WTC11 (cell line): Measurements from ENCODE around the gene GRAMD1B. TPM values are rescaled to one million over a fixed set of nuclear protein-coding genes. Genes with fewer than 3 reads are reported as not detected.
A peak's percentile ranks its signal among the peaks of the same experiment; 100 is the strongest.

ENCODE experiments used
- ATAC-seq: fragments of 200-7000 bp; cut with Tn5 transposase; 2 replicates; pipeline ENCODE4 v1.10.0; 2021; ENCODE audit warnings: mild to moderate bottlenecking, moderate library complexity
- CTCF ChIA-PET: fragments of 300-600 bp; sonication (Branson Sonifier 250); formaldehyde crosslinking; loops from one replicate; lab custom pipeline; 2021; ENCODE audit warnings: antibody characterized with exemption; lab: Charles Lee
- POLR2A ChIA-PET: fragments of 350-600 bp; sonication (Branson Sonifier 250); formaldehyde crosslinking; loops from one replicate; lab custom pipeline; 2021; ENCODE audit warnings: antibody characterized with exemption; lab: Charles Lee
- DNase-seq: peaks from one replicate; pipeline ENCODE4 v3.0.0; 2021; ENCODE audit warnings: low spot score
- H3K27ac Mint-ChIP-seq: 2 replicates; pipeline ENCODE4 v1.8.0; 2021; ENCODE audit warnings: mixed read lengths
- H3K27me3 Mint-ChIP-seq: 2 replicates; pipeline ENCODE4 v1.8.0; 2021; ENCODE audit warnings: low read depth, mild to moderate bottlenecking, moderate library complexity, mixed read lengths
- H3K36me3 Mint-ChIP-seq: 2 replicates; pipeline ENCODE4 v1.8.0; 2021; ENCODE audit warnings: mixed read lengths
- H3K4me1 Mint-ChIP-seq: 2 replicates; pipeline ENCODE4 v1.8.0; 2022; ENCODE audit warnings: mixed read lengths
- H3K4me3 Mint-ChIP-seq: 2 replicates; pipeline ENCODE4 v1.8.0; 2021; ENCODE audit warnings: mild to moderate bottlenecking, moderate library complexity, mixed read lengths
- H3K9me3 Mint-ChIP-seq: 2 replicates; pipeline ENCODE4 v1.8.0; 2021; ENCODE audit warnings: mixed read lengths
- FOXP1 ChIP-seq: sonication (generic); formaldehyde crosslinking; IDR thresholded peaks from 2 replicates; pipeline ENCODE4 v1.8.0; 2022; ENCODE audit warnings: missing genetic modification reagents, mild to moderate bottlenecking, moderate library complexity, borderline replicate concordance
- JUN ChIP-seq: sonication (generic); formaldehyde crosslinking; IDR thresholded peaks from 2 replicates; pipeline ENCODE4 v1.8.0; 2023; ENCODE audit warnings: mild to moderate bottlenecking, missing genetic modification reagents
- MXD4 ChIP-seq: fragments of 250-450 bp; sonication (Bioruptor Pico); IDR thresholded peaks from 2 replicates; pipeline ENCODE4 v1.8.0; 2021; ENCODE audit warnings: mild to moderate bottlenecking, moderate library complexity, borderline replicate concordance
- MYBL2 ChIP-seq: sonication (generic); formaldehyde crosslinking; IDR thresholded peaks from 2 replicates; pipeline ENCODE4 v1.8.1; 2023; ENCODE audit warnings: mild to moderate bottlenecking, moderate library complexity, missing genetic modification reagents
- NR1H2 ChIP-seq: sonication (generic); formaldehyde crosslinking; IDR thresholded peaks from 2 replicates; pipeline ENCODE4 v1.9.0; 2021; ENCODE audit warnings: mild to moderate bottlenecking, moderate library complexity, missing genetic modification reagents
- PRRX2 ChIP-seq: fragments of 250-450 bp; sonication (Bioruptor Pico); IDR thresholded peaks from 2 replicates; pipeline ENCODE4 v1.8.0; 2021; ENCODE audit warnings: mild to moderate bottlenecking
- SP1 ChIP-seq: sonication (generic); formaldehyde crosslinking; conservative IDR thresholded peaks from 2 replicates; pipeline ENCODE4 v1.8.1; 2022; ENCODE audit warnings: missing genetic modification reagents
- TCF7 ChIP-seq: sonication (generic); formaldehyde crosslinking; IDR thresholded peaks from 2 replicates; pipeline ENCODE4 v1.8.0; 2022; ENCODE audit warnings: mild to moderate bottlenecking, low read depth, missing genetic modification reagents, moderate library complexity
- ZNF138 ChIP-seq: sonication (generic); formaldehyde crosslinking; conservative IDR thresholded peaks from 2 replicates; pipeline ENCODE4 v1.8.1; 2022; ENCODE audit warnings: mild to moderate bottlenecking, moderate library complexity, missing genetic modification reagents
- ZNF232 ChIP-seq: sonication (generic); formaldehyde crosslinking; IDR thresholded peaks from 2 replicates; pipeline ENCODE4 v1.8.0; 2022; ENCODE audit warnings: mild to moderate bottlenecking, missing genetic modification reagents
- total RNA-seq: library from RNA; stranded (reverse); gene quantifications from 3 replicates; pipeline ENCODE4 v1.2.3, GENCODE V29; 2021
- TF ChIP-seq, protein P1 (sequence below): fragments of 250-450 bp; sonication (Bioruptor Pico); IDR thresholded peaks from 2 replicates; pipeline ENCODE4 v1.9.0; 2021; ENCODE audit warnings: mild to moderate bottlenecking, borderline replicate concordance
- TF ChIP-seq, protein P2 (sequence below): sonication (generic); formaldehyde crosslinking; IDR thresholded peaks from 2 replicates; pipeline ENCODE4 v1.8.1; 2022; ENCODE audit warnings: missing genetic modification reagents, borderline replicate concordance
- TF ChIP-seq, protein P3 (sequence below): sonication (generic); formaldehyde crosslinking; conservative IDR thresholded peaks from 2 replicates; pipeline ENCODE4 v1.8.1; 2023; ENCODE audit warnings: mild to moderate bottlenecking, low read depth, missing genetic modification reagents, moderate library complexity
- TF ChIP-seq, protein P4 (sequence below): sonication (generic); formaldehyde crosslinking; IDR thresholded peaks from 2 replicates; pipeline ENCODE4 v1.8.0; 2023; ENCODE audit warnings: missing genetic modification reagents, mild to moderate bottlenecking, borderline replicate concordance
- TF ChIP-seq, protein P5 (sequence below): sonication (generic); formaldehyde crosslinking; IDR thresholded peaks from 2 replicates; pipeline ENCODE4 v1.8.0; 2022; ENCODE audit warnings: mild to moderate bottlenecking, missing genetic modification reagents
- TF ChIP-seq, protein P6 (sequence below): sonication (generic); formaldehyde crosslinking; IDR thresholded peaks from 2 replicates; pipeline ENCODE4 v1.8.1; 2022; ENCODE audit warnings: low read depth, mild to moderate bottlenecking, moderate library complexity, missing genetic modification reagents, borderline replicate concordance
- TF ChIP-seq, protein P7 (sequence below): fragments of 250-450 bp; sonication (Bioruptor Pico); IDR thresholded peaks from 2 replicates; pipeline ENCODE4 v1.9.0; 2021; ENCODE audit warnings: mild to moderate bottlenecking

The GRAMD1B gene
- total RNA-seq, 1 experiment from 2014 or later = 31.5 TPM

DNA sequence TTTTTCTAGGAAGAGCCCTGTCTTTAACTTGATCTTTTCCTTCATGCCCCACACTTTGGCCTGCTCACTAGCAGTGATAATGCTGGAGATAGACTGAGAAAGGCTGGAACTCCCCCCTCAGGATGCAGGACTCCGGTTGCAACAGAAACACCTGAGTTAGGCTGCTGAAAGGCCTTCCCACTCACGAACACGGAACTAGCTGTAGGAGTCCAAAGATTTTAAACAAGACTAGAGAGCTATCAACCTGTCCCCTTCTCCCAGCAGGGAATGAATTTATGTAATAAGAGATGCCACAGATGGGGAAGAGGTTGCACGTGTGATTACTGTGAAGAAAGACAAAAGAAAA is 211.4 kb downstream of the GRAMD1B start (continued):
- TF ChIP-seq, protein P1, sequence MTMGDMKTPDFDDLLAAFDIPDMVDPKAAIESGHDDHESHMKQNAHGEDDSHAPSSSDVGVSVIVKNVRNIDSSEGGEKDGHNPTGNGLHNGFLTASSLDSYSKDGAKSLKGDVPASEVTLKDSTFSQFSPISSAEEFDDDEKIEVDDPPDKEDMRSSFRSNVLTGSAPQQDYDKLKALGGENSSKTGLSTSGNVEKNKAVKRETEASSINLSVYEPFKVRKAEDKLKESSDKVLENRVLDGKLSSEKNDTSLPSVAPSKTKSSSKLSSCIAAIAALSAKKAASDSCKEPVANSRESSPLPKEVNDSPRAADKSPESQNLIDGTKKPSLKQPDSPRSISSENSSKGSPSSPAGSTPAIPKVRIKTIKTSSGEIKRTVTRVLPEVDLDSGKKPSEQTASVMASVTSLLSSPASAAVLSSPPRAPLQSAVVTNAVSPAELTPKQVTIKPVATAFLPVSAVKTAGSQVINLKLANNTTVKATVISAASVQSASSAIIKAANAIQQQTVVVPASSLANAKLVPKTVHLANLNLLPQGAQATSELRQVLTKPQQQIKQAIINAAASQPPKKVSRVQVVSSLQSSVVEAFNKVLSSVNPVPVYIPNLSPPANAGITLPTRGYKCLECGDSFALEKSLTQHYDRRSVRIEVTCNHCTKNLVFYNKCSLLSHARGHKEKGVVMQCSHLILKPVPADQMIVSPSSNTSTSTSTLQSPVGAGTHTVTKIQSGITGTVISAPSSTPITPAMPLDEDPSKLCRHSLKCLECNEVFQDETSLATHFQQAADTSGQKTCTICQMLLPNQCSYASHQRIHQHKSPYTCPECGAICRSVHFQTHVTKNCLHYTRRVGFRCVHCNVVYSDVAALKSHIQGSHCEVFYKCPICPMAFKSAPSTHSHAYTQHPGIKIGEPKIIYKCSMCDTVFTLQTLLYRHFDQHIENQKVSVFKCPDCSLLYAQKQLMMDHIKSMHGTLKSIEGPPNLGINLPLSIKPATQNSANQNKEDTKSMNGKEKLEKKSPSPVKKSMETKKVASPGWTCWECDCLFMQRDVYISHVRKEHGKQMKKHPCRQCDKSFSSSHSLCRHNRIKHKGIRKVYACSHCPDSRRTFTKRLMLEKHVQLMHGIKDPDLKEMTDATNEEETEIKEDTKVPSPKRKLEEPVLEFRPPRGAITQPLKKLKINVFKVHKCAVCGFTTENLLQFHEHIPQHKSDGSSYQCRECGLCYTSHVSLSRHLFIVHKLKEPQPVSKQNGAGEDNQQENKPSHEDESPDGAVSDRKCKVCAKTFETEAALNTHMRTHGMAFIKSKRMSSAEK (CRISPR knock-in tag) = no peak
- TF ChIP-seq, protein P2, sequence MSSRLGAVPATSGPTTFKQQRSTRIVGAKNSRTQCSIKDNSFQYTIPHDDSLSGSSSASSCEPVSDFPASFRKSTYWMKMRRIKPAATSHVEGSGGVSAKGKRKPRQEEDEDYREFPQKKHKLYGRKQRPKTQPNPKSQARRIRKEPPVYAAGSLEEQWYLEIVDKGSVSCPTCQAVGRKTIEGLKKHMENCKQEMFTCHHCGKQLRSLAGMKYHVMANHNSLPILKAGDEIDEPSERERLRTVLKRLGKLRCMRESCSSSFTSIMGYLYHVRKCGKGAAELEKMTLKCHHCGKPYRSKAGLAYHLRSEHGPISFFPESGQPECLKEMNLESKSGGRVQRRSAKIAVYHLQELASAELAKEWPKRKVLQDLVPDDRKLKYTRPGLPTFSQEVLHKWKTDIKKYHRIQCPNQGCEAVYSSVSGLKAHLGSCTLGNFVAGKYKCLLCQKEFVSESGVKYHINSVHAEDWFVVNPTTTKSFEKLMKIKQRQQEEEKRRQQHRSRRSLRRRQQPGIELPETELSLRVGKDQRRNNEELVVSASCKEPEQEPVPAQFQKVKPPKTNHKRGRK (CRISPR knock-in tag) = no peak
- TF ChIP-seq PRRX2 (no peak), ZNF138 (CRISPR knock-in tag) (no peak), JUN (CRISPR knock-in tag) (no peak), ZNF232 (CRISPR knock-in tag) (no peak), TCF7 (no peak)
- TF ChIP-seq, protein P3, sequence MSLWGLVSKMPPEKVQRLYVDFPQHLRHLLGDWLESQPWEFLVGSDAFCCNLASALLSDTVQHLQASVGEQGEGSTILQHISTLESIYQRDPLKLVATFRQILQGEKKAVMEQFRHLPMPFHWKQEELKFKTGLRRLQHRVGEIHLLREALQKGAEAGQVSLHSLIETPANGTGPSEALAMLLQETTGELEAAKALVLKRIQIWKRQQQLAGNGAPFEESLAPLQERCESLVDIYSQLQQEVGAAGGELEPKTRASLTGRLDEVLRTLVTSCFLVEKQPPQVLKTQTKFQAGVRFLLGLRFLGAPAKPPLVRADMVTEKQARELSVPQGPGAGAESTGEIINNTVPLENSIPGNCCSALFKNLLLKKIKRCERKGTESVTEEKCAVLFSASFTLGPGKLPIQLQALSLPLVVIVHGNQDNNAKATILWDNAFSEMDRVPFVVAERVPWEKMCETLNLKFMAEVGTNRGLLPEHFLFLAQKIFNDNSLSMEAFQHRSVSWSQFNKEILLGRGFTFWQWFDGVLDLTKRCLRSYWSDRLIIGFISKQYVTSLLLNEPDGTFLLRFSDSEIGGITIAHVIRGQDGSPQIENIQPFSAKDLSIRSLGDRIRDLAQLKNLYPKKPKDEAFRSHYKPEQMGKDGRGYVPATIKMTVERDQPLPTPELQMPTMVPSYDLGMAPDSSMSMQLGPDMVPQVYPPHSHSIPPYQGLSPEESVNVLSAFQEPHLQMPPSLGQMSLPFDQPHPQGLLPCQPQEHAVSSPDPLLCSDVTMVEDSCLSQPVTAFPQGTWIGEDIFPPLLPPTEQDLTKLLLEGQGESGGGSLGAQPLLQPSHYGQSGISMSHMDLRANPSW (CRISPR knock-in tag) = no peak
- TF ChIP-seq, protein P4, sequence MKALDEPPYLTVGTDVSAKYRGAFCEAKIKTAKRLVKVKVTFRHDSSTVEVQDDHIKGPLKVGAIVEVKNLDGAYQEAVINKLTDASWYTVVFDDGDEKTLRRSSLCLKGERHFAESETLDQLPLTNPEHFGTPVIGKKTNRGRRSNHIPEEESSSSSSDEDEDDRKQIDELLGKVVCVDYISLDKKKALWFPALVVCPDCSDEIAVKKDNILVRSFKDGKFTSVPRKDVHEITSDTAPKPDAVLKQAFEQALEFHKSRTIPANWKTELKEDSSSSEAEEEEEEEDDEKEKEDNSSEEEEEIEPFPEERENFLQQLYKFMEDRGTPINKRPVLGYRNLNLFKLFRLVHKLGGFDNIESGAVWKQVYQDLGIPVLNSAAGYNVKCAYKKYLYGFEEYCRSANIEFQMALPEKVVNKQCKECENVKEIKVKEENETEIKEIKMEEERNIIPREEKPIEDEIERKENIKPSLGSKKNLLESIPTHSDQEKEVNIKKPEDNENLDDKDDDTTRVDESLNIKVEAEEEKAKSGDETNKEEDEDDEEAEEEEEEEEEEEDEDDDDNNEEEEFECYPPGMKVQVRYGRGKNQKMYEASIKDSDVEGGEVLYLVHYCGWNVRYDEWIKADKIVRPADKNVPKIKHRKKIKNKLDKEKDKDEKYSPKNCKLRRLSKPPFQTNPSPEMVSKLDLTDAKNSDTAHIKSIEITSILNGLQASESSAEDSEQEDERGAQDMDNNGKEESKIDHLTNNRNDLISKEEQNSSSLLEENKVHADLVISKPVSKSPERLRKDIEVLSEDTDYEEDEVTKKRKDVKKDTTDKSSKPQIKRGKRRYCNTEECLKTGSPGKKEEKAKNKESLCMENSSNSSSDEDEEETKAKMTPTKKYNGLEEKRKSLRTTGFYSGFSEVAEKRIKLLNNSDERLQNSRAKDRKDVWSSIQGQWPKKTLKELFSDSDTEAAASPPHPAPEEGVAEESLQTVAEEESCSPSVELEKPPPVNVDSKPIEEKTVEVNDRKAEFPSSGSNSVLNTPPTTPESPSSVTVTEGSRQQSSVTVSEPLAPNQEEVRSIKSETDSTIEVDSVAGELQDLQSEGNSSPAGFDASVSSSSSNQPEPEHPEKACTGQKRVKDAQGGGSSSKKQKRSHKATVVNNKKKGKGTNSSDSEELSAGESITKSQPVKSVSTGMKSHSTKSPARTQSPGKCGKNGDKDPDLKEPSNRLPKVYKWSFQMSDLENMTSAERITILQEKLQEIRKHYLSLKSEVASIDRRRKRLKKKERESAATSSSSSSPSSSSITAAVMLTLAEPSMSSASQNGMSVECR (CRISPR knock-in tag) = no peak
- TF ChIP-seq, protein P5, sequence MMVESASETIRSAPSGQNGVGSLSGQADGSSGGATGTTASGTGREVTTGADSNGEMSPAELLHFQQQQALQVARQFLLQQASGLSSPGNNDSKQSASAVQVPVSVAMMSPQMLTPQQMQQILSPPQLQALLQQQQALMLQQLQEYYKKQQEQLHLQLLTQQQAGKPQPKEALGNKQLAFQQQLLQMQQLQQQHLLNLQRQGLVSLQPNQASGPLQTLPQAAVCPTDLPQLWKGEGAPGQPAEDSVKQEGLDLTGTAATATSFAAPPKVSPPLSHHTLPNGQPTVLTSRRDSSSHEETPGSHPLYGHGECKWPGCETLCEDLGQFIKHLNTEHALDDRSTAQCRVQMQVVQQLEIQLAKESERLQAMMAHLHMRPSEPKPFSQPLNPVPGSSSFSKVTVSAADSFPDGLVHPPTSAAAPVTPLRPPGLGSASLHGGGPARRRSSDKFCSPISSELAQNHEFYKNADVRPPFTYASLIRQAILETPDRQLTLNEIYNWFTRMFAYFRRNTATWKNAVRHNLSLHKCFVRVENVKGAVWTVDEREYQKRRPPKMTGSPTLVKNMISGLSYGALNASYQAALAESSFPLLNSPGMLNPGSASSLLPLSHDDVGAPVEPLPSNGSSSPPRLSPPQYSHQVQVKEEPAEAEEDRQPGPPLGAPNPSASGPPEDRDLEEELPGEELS (CRISPR knock-in tag) = no peak
- TF ChIP-seq, all 79 proteins: peak for 0

DNA sequence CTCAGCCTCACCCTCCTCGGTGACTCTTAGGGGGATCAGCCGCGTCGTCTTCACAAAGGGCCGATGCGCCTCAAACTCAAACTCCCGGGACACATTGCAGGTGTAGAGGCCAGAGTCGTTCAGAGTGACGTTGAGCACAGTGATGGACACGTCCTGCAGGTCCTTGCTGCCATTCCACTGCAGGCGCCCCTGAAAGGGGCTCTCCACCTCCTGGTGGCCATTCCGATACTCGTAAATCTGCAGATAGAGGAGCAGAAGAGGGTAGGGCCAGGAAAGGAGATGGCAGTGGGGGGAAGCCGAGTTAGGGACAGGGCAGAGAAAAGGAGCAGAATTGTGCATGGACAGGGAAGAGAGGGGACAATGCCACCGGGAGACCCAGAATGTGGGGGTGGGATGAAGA is 212.4 kb downstream of the GRAMD1B start:
- no peak overlapping the region for H3K4me3 Mint-ChIP-seq
- TF ChIP-seq NR1H2 (no peak), MYBL2 (CRISPR knock-in tag) (no peak), MXD4 (CRISPR knock-in tag) (no peak), ZNF138 (CRISPR knock-in tag) (no peak), SP1 (CRISPR knock-in tag) (no peak), FOXP1 (CRISPR knock-in tag) (no peak)
- TF ChIP-seq, protein P6, sequence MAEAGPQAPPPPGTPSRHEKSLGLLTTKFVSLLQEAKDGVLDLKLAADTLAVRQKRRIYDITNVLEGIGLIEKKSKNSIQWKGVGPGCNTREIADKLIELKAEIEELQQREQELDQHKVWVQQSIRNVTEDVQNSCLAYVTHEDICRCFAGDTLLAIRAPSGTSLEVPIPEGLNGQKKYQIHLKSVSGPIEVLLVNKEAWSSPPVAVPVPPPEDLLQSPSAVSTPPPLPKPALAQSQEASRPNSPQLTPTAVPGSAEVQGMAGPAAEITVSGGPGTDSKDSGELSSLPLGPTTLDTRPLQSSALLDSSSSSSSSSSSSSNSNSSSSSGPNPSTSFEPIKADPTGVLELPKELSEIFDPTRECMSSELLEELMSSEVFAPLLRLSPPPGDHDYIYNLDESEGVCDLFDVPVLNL (CRISPR knock-in tag) = no peak
- TF ChIP-seq, protein P7, sequence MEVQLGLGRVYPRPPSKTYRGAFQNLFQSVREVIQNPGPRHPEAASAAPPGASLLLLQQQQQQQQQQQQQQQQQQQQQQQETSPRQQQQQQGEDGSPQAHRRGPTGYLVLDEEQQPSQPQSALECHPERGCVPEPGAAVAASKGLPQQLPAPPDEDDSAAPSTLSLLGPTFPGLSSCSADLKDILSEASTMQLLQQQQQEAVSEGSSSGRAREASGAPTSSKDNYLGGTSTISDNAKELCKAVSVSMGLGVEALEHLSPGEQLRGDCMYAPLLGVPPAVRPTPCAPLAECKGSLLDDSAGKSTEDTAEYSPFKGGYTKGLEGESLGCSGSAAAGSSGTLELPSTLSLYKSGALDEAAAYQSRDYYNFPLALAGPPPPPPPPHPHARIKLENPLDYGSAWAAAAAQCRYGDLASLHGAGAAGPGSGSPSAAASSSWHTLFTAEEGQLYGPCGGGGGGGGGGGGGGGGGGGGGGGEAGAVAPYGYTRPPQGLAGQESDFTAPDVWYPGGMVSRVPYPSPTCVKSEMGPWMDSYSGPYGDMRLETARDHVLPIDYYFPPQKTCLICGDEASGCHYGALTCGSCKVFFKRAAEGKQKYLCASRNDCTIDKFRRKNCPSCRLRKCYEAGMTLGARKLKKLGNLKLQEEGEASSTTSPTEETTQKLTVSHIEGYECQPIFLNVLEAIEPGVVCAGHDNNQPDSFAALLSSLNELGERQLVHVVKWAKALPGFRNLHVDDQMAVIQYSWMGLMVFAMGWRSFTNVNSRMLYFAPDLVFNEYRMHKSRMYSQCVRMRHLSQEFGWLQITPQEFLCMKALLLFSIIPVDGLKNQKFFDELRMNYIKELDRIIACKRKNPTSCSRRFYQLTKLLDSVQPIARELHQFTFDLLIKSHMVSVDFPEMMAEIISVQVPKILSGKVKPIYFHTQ (CRISPR knock-in tag) = no peak

More for the DNA sequence above, 212.4 kb downstream of the GRAMD1B start:
- no peaks in the 10 kb centered on the region for H3K9me3 Mint-ChIP-seq
- ChIA-PET POLR2A (no interaction called here), CTCF (interaction anchor here (0.9 to 8.8 kb wide), 4 partner anchors 12 to 429 kb away, joined by 3 to 153 read pairs (median 18); partner anchors contain the start of gene SCN3B)
- H3K4me1 Mint-ChIP-seq = peaks cover 31% of the 10 kb centered on the region
- ATAC-seq (peak; percentile 18), DNase-seq (peak; percentile 20)
- no peak overlapping the region for H3K27ac Mint-ChIP-seq
- H3K36me3 Mint-ChIP-seq = no peaks in the 10 kb centered on the region
- H3K27me3 Mint-ChIP-seq = no peaks in the 10 kb centered on the region; the same call in 1 of the 2 replicates
